OCI-LY7 (cell line): Measurements from ENCODE around the gene MCRIP2. TPM values are rescaled to one million over a fixed set of nuclear protein-coding genes. Genes with fewer than 3 reads are reported as not detected.
"Not testable (repeated sequence)": the region's sequence is repeated elsewhere in the genome, so short reads cannot be mapped to it uniquely, and the experiment has no call there.

ENCODE experiments used
- BruUV-seq: library from RNA; stranded (reverse); fragments of 400-500 nt; replicated peaks from 2 replicates; lab custom pipeline; 2021; lab: Mats Ljungman, UMichigan
- CTCF ChIA-PET: fragments of 300-600 bp; sonication (Branson Sonifier 250); formaldehyde crosslinking; loops from one replicate; lab custom pipeline; 2022; ENCODE audit warnings: antibody characterized with exemption; ENCODE audit not compliant: unreplicated experiment; lab: Charles Lee
- POLR2A ChIA-PET: fragments of 300-600 bp; sonication (Branson Sonifier 250); formaldehyde crosslinking; loops from one replicate; lab custom pipeline; 2022; ENCODE audit warnings: antibody characterized with exemption; lab: Charles Lee
- DNase-seq: peaks from one replicate; pipeline ENCODE4 v3.0.0-alpha.2; 2015; ENCODE audit warnings: low spot score
- H2AFZ ChIP-seq: fragments of 200-600 bp; sonication (generic), shearing (Covaris generic); 2 replicates; pipeline ENCODE4 v1.6.1; 2014; ENCODE audit warnings: mild to moderate bottlenecking, antibody characterized with exemption, low read length, moderate library complexity
- H3K27ac ChIP-seq: fragments of 200-600 bp; sonication (generic); 2 replicates; pipeline ENCODE4 v1.5.1; 2014; ENCODE audit warnings: mixed run types, low read depth, mild to moderate bottlenecking, moderate library complexity, low read length, inconsistent platforms; ENCODE audit not compliant: poor library complexity, severe bottlenecking
- H3K36me3 ChIP-seq: fragments of 200-600 bp; sonication (generic); 2 replicates; pipeline ENCODE4 v1.6.1; 2014; ENCODE audit warnings: mild to moderate bottlenecking, antibody characterized with exemption, low read length, moderate library complexity, mixed read lengths; ENCODE audit not compliant: insufficient read depth
- H3K4me1 ChIP-seq: fragments of 200-600 bp; sonication (generic); 2 replicates; pipeline ENCODE4 v1.5.1; 2014; ENCODE audit warnings: mild to moderate bottlenecking, low read length; ENCODE audit not compliant: insufficient read depth, poor library complexity, severe bottlenecking
- H3K4me2 ChIP-seq: fragments of 200-600 bp; sonication (generic); 2 replicates; pipeline ENCODE4 v1.6.1; 2014; ENCODE audit warnings: mild to moderate bottlenecking, low read length
- H3K4me3 ChIP-seq: fragments of 200-600 bp; sonication (generic); 2 replicates; pipeline ENCODE4 v1.5.1; 2014; ENCODE audit warnings: mild to moderate bottlenecking, low read depth, low read length; ENCODE audit not compliant: poor library complexity, severe bottlenecking
- H3K79me2 ChIP-seq: fragments of 200-600 bp; sonication (generic); 2 replicates; pipeline ENCODE4 v1.6.1; 2016; ENCODE audit warnings: low read depth, mild to moderate bottlenecking, low read length, moderate library complexity, mixed read lengths; ENCODE audit not compliant: insufficient read depth
- H3K9me2 ChIP-seq: fragments of 200-600 bp; sonication (generic); 2 replicates; pipeline ENCODE4 v1.6.1; 2016; ENCODE audit warnings: mild to moderate bottlenecking, low read length, mixed read lengths; ENCODE audit not compliant: insufficient read depth
- H3K9me3 ChIP-seq: fragments of 200-600 bp; sonication (generic); 2 replicates; pipeline ENCODE4 v1.6.1; 2014; ENCODE audit warnings: mild to moderate bottlenecking, mixed run types, low read length, mixed read lengths
- H4K20me1 ChIP-seq: fragments of 200-600 bp; sonication (generic); 2 replicates; pipeline ENCODE4 v1.6.1; 2014; ENCODE audit warnings: mild to moderate bottlenecking, antibody characterized with exemption, low read length, moderate library complexity, mixed read lengths; ENCODE audit not compliant: insufficient read depth
- EZH2phosphoT487 ChIP-seq: fragments of 200-600 bp; sonication (generic); IDR thresholded peaks from 2 replicates; pipeline ENCODE4 v1.6.1; 2018; ENCODE audit warnings: low read depth, borderline replicate concordance, mild to moderate bottlenecking, mixed run types, antibody characterized with exemption, low read length, moderate library complexity, mixed read lengths
- intact Hi-C: fragments of 100-400 bp; cut with micrococcal nuclease; formaldehyde crosslinking; loops from one replicate; pipeline ENCODE4 v1.10.0; 2022; ENCODE audit not compliant: unreplicated experiment
- total RNA-seq, 2 experiments: library from RNA; depleted of rRNA in 1 of 2; stranded (reverse); fragments of >200 nt in 1 of 2; shearing (Covaris generic) in 1 of 2; gene quantifications; 2 replicates each; pipeline ENCODE4 v1.2.3, GENCODE V29; 2014 to 2022
- TF ChIP-seq, protein P1 (sequence below): fragments of 200-600 bp; sonication (generic); conservative IDR thresholded peaks from 2 replicates; pipeline ENCODE4 v1.5.1; 2014; ENCODE audit warnings: mild to moderate bottlenecking, antibody characterized with exemption, low read length, moderate library complexity, mixed read lengths

MCRIP2 gene
- total RNA-seq, 2 experiments from 2014 or later: 62.8 to 64.1 TPM

DNA sequence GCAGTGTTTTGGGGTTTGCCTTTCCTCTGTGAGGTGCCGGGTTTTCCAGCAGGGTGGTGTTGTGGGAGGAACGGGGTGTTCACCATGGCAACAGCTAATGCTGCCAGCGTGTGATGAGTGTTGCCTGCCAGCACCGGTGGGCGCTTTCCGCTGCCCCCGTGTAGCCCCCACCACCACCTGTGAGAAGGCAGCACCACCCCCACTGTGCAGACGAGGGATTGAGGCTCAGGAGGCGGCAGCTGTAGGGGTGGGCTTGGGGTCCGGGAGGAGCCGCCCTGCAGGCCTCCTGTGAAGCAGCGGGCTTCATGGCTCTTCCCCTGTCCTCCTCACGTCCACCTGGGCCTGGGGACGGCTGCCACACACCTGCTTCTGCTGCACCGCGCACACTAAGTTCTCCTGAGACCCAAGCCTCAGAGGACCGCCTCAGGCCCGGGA, 46.5 kb upstream of the MCRIP2 start:
- POLR2A ChIA-PET: interaction anchor here (0.7 kb wide), 1 partner anchor 33 kb away, joined by 5 read pairs; no protein-coding TSS in a partner anchor
- DNase-seq: no peak
- intact Hi-C loops: no loop called here
- BruUV-seq: no TSS peak
- Histone ChIP-seq H3K4me2 (no peak overlapping the region), H3K27ac (no peak overlapping the region), H3K4me1 (peaks cover 18% of the 10 kb centered on the region), H3K9me3 (no peaks in the 10 kb centered on the region), H3K4me3 (no peak overlapping the region), H2AFZ (no peak overlapping the region), H4K20me1 (no peaks in the 10 kb centered on the region), H3K36me3 (peaks cover 9% of the 10 kb centered on the region), H3K9me2 (no peaks in the 10 kb centered on the region), H3K79me2 (peaks cover 7% of the 10 kb centered on the region; the same call in 1 of the 2 replicates)
- TF ChIP-seq, protein P1, sequence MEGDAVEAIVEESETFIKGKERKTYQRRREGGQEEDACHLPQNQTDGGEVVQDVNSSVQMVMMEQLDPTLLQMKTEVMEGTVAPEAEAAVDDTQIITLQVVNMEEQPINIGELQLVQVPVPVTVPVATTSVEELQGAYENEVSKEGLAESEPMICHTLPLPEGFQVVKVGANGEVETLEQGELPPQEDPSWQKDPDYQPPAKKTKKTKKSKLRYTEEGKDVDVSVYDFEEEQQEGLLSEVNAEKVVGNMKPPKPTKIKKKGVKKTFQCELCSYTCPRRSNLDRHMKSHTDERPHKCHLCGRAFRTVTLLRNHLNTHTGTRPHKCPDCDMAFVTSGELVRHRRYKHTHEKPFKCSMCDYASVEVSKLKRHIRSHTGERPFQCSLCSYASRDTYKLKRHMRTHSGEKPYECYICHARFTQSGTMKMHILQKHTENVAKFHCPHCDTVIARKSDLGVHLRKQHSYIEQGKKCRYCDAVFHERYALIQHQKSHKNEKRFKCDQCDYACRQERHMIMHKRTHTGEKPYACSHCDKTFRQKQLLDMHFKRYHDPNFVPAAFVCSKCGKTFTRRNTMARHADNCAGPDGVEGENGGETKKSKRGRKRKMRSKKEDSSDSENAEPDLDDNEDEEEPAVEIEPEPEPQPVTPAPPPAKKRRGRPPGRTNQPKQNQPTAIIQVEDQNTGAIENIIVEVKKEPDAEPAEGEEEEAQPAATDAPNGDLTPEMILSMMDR: no peak
- TF ChIP-seq EZH2phosphoT487: no peak
- CTCF ChIA-PET: no interaction called here

DNA sequence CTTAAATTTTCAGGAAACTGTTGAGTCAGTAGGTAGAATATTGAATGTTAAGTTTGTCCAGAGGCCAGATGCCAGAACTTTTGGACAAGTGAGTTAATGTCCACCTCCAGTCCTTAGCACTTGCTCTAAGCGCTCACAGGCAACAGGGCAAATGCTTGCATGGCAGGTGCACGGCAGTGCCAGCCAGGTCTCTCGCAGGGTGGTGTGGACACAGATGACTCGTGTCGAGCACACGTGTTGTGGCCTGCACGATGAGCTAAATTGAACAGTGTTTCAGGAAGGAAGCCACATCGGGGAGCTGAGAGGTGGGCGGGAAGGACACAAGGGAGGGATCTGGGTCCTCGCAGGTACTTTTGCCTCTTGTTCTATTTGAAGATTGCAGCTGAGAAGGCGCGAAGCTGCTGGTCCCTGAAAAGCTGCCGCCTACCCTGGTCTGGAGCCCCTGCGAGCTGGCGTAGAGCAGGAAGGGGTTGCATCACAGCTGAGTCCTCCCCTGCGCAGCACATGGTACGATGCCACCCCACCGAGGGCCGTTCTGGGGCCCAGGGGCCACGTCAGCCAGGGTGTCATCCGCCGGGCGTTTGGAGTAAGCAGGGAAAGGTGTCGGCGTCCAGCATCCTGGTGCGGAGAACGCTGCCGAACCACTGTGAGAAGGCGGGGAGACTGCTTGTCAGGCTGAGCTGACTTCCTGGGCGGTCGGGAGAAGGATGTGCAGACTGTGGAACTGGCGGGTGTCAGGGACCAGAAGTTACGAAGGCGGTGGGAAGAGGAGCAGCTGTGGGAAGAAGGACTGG, 45.5 kb upstream of the MCRIP2 start:
- H3K4me2 ChIP-seq: no peak overlapping the region
- H3K36me3 ChIP-seq: peaks cover 9% of the 10 kb centered on the region
- no peak for DNase-seq
- H3K9me3 ChIP-seq: no peaks in the 10 kb centered on the region
- H3K9me2 ChIP-seq: no peaks in the 10 kb centered on the region
- POLR2A ChIA-PET: no interaction called here
- H3K79me2 ChIP-seq: no peaks in the 10 kb centered on the region
- no peak overlapping the region for H3K4me3 ChIP-seq
- H4K20me1 ChIP-seq: no peaks in the 10 kb centered on the region
- H3K4me1 ChIP-seq: peaks cover 13% of the 10 kb centered on the region
- intact Hi-C loops: no loop called here
- no peak overlapping the region for H3K27ac ChIP-seq
- no peak for TF ChIP-seq EZH2phosphoT487
- TF ChIP-seq, protein P1: no peak
- no TSS peak for BruUV-seq
- H2AFZ ChIP-seq: no peak overlapping the region
- CTCF ChIA-PET: no interaction called here

DNA sequence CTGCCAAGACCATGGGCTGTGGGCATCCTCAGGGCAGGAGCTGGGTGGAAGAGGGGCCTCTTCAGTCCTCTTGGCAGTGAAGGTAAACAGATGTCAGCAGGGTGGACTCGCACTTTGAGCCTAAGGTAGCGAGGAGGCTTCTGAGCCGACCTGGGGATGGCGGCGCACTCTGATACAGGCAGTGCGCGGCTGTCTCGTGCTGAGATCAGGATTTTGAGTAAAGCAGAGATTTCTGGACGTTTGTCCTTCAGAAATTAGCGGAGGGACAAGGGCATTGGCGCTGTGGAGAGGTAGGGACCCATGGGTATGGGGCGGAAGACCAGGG, 44.9 kb upstream of the MCRIP2 start:
- CTCF ChIA-PET: no interaction called here
- H3K79me2 ChIP-seq: no peaks in the 10 kb centered on the region
- H4K20me1 ChIP-seq: no peaks in the 10 kb centered on the region

DNA sequence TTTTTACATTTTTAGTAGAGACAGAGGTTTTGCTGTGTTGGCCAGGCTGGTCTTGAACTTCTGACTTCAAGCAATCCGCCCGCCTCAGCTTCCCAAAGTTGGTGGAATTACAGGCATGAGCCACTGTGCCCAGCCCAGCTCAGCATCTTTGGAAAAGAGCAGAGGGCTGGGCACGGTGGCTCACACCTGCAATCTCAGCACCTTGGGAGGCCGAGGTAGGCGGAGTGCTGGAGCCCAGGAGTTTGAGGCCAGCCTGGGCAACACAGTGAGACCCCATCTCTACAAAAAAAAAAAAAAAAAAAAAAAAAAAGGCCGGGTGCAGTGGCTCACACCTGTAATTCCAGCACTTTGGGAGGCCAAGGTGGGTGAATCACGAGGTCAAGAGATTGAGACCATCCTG, 44.0 kb upstream of the MCRIP2 start:
- H3K9me2 ChIP-seq, H3K27ac ChIP-seq, POLR2A ChIA-PET, H3K36me3 ChIP-seq, H3K79me2 ChIP-seq, intact Hi-C loops, CTCF ChIA-PET, H3K4me2 ChIP-seq, H3K9me3 ChIP-seq, H2AFZ ChIP-seq, DNase-seq, H3K4me3 ChIP-seq, BruUV-seq, H4K20me1 ChIP-seq: not testable (repeated sequence)
- peaks cover 10% of the 10 kb centered on the region for H3K4me1 ChIP-seq

More for the DNA sequence above, 44.9 kb upstream of the MCRIP2 start:
- H3K4me3 ChIP-seq: no peak overlapping the region
- peaks cover 12% of the 10 kb centered on the region for H3K4me1 ChIP-seq
- no peak for DNase-seq
- no peak for TF ChIP-seq EZH2phosphoT487
- TF ChIP-seq, protein P1: no peak
- H3K9me2 ChIP-seq: no peaks in the 10 kb centered on the region
- POLR2A ChIA-PET: no interaction called here
- H3K27ac ChIP-seq: no peak overlapping the region
- peaks cover 9% of the 10 kb centered on the region for H3K36me3 ChIP-seq
- intact Hi-C loops: no loop called here
- no peak overlapping the region for H2AFZ ChIP-seq
- H3K9me3 ChIP-seq: no peaks in the 10 kb centered on the region
- no peak overlapping the region for H3K4me2 ChIP-seq
- no TSS peak for BruUV-seq
